A204.1 (cell line): ENCODE results near the gene PSORS1C2.

ENCODE experiments used
- FAIRE-seq: peaks from 2 replicates; lab custom pipeline; 2012; peaks lifted over from hg19 to GRCh38; lab: Jason Lieb, UNC

The PSORS1C2 gene

DNA sequence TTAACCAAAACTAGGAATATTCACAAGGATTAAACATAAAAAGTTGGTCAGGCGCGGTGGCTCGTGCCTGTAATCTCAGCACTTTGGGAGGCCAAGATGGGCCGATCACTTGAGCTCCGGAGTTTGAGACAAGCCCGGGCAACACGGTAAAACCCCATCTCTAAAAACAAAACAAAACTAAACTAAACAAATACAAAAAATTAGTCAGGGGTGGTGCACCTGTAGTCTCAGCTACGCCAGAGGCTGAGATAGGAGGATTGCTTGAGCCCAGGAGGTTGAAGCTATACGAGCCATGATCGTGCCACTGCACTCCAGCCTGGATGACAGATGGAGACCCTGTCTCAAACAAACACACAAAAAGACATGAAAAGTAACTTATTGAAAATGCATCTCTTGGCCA lies 3.2 kb downstream of the PSORS1C2 start:
- FAIRE-seq = no peak

GRCh38 chr6:31132806-31133205 lies 6.1 kb downstream of the PSORS1C2 start:
- FAIRE-seq = no peak

DNA sequence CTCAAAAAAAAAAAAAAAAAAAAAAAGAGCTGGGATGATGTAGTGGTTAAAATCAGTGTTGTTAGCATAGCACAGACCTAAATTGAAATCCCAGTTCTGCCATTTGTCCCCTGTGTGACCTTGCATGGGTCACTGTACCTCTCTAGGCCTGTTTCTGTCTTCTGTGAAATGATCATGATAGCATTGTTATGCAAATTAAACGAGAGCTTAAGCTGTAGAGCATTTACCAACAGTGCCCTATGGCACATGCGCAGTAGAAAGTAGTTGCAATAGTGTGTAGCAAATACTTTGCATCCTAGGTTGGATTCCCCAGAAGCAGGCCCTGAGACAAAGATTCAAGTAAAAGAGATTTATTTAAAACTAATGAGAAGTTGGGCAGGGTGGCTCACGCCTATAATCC lies 7.3 kb downstream of the PSORS1C2 start:
- no peak for FAIRE-seq

DNA sequence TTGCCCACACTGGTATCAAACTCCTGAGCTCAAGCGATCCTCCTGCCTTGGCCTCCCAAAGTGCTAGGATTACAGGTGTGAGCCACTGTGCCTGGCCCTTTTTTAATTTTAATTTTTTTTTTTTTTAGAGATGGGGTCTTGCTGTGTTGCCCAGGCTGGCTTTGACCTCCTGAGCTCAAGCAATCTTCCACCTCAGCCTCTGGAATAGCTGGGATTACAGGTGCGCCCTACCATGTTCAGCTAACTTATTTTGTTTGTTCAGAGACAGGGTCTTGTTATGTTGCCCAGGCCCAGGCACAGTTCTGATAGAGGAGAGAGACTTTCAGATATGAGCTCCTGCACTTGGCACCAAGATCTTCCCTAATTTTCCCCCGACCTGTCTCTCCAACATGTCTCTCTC lies 8.1 kb downstream of the PSORS1C2 start:
- no peak for FAIRE-seq

GRCh38 chr6:31129130-31129529 lies 9.7 kb downstream of the PSORS1C2 start:
- no peak for FAIRE-seq

DNA sequence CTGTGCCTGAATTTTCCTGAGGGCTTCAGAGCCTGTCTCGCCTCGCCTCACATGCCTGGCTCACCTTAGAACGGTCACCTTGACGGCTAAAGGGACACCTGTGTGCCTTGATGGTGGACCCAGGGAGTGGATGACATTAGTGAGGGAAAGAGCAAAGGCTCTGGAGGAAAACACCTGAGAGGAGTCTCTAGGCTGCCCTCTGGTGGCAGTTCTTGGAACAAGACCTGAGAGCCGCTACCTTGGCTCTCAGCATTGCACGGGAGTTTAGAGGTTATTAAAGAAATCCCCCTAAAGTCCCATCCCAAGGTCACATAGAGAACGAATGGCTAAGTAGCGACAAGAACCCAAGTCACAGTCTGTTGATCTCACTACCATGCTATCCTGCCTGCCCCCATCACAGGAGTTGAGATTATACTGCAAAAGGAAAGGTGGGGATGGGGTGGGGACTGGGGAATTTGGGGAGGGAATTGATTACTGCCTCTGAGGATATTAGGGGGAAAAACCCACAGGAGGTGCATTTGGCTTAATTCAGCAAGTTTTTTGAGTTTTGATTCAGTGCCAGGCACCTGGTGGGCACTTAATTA lies 10.7 kb downstream of the PSORS1C2 start:
- no peak for FAIRE-seq

- FAIRE-seq = no peak
Observed at GRCh38 chr6:31126396-31127175, 12.3 kb downstream of the PSORS1C2 start.

DNA sequence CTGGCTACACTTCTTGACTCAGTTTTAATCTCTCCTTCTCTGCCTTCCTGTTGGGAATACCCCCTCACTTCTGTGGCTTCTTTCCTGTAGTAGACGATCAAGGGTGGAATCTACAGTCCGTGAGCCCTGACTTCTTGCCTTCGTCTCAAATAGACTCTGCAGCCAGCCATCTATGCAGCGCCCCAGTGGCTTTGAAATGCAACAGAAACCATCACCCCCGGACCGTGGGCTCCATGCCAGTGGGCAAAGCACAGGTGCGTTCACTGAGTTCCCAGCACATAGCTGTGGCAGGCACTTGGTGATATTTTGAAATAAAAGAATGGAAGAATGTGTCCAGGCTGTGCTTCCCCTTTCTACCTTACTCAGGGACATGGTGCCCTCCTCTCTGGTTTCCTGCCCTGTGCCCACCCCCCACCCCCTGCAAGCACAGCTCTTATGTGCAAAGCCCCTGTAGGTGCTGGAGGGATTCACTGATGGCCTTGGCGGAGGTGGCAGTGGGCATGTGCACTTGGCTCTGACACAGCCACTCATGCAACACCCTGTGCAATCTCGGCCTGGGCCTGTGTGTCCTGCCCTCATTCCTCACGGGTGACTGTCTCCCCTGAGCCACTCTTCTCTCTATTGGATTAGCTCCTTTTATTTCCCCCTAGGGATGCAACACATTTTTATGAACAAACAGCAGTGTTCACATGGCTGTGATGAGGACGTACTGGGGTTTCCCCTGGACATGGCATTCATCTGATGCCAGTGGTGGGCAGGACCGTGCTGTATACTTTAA lies 13.1 kb downstream of the PSORS1C2 start:
- FAIRE-seq = no peak

- no peak for FAIRE-seq
Observed at GRCh38 chr6:31125162-31125561, 13.7 kb downstream of the PSORS1C2 start.

DNA sequence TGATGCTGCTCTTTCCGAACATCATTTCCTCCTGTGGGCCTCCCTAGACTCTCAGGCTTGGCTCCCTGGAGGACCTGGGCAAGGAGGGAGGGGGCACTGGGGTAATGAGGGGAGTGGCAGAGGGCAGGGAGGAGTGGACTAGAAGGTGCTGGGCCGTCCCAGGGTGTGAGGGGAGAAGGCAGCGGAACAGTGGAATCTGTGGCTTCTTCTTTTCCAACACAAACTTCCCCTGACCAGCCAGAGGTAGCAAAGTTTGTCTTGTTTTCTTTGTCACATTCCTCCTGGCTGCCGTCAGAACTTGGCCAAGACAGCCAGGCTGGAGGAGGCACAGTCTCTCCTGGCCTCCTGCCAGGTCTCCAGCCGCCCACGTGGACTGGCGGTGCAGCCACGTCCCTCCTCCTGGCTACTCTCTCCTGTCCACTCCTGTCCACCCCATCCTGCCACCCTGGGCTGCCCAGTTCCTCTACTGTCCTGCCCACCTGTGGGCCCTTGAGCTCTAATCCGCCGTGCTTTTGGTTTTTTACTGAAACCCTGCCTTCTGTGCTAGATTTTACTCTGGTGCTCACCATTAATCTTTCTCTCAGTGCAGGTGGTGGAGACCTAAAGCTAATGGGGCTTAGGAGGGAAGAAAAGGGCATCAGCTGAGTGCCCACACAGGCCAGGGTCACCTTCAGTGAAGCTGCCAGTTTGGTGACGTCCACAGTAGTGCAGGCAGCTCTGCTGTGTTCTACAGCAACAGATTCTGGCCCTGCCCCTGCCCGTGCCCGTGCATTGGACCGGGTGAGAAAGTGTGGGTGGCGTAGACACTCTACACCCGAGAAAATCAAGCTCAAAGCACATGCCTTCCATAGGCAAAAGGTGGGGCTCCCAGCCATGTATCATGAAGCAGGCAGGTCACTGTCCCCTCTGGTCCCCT lies 15.8 kb downstream of the PSORS1C2 start:
- FAIRE-seq = no peak

- no peak for FAIRE-seq
Observed at GRCh38 chr6:31121131-31121790, 17.6 kb downstream of the PSORS1C2 start.

DNA sequence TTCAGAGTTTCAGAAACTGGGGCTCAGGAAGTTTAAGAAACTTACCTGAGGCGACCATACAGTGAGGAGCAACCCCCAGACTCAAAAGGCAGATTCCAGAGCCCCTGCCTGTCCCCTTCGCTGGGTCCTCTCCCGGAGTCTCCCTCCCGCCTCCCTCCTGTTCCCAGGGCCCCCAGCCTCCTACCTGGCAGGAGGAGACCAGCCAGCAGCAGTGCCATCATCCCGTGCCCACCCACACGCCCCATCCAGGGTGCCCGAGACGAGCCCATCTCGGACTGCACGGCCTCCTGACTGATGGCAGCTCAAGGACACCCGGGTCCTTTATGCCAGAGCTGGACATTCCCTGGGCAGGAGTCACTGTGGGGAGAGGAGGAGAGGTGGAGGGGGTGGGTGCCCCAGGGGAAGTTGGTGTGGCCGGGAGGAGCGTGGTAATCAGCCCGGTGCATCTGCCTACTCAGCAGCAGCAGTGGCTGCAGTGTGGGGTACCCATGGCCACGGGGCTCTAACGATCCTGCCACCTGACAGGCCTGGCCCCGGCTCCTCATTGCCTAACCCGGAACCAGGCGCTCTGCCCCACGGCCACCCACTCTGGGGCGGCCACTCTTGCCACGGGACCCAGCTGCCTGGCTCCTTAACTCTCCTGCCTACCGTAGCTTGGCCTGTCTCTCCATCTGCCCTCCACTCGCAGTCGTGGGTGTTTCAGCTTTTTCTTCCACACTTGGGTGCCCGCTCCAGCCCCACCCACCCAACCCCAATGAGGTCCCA lies 18.5 kb downstream of the PSORS1C2 start, which contains the start of gene CDSN:
CDSN (minus strand) TSS at position 296 of the 765 bp plus-strand sequence; CDS start at position 269, 27 bp downstream.
- no peak for FAIRE-seq

GRCh38 chr6:31118178-31118577 lies 20.7 kb downstream of the PSORS1C2 start:
- FAIRE-seq = no peak

- FAIRE-seq = no peak
Observed at GRCh38 chr6:31116661-31117385, 22.0 kb downstream of the PSORS1C2 start.

DNA sequence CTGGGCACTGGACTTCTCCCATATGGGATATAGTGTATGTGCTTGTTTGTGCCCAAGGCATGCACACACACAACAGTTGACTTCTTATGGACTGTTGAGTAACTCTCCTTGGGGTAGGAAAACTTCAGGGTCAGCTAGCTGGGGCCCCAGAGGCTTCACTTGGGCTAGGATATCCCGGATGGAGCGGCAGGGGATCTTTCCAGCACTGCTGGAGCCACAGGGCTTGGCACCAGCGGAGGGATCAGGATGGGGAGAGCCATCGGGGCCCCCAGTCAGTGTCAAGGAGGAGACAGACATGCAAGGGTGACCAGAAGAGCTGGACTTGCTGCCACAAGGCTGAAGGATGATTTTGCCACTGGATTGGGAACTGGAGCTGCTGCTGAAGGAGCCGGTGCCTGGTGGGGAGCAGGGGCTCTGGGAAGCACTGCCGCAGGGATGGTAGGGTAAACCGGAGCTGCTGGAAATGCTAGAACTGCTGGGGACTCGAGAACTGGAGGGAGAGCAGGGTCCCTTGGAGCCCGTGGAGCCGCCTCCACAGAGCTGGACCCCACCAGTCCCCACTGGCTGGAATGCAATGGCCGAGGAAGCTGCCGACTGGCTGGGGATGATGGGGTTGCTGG lies 22.8 kb downstream of the PSORS1C2 start:
- FAIRE-seq = no peak

DNA sequence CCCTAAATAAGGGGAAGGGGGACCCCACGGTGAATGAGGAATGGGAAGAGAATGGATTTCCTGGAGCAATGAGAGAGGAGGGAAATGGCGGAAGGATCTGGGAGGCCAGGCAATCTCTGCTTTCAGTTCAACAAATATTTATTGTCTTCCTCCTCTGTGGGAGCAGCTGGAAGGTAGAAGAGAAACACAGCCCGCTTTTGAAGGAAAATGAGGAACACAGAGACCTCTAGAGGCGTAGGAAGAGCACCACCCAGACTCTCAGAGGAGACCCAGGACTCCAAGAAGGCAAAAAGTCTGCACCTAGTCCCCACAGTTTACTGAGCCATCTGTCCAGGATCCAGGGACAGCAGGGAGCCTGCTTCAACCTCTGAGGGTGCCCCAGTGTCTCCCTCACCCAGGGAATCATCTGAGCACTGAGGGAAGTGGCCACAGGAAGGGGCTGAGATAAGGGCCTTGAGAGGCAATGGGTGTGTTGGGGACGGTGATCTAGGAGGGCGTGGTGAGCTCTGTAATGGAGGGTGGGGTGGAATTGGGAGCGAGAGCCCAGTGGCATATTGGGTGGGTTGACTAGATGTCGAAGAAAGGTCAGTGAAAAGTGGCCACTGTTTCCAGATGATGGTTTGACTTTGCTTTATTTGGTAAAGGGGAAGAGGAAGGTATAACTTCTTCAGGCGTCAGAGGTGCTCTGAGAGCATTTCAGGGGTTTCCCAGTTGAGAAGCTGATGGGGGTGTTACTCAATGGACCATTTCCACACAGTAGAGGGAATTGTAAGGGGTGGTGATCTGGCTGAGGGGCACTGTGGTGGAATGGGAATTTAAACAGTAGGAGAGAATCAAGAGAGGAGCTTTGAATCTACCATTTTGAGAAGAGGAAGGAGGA lies 23.7 kb downstream of the PSORS1C2 start:
- no peak for FAIRE-seq

DNA sequence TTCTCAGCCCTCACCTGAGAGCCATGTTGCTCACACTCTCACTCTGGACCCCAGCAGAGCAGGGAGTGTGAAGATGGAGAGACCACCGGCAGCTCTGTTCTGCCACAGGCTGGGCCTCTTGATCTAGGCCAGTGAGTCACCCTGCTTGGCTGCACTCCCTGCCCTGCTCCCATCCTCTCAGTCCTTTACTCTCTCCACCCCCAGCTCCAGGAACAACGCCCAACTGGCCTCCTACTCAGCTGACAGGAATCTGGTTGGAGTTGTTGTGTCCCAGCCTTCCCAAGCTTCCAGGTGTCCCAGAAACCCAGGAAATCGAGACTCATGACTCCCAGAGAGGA lies 24.4 kb downstream of the PSORS1C2 start, which contains the start of gene PSORS1C1:
PSORS1C1 (plus strand) TSS at position 260 of the 338 bp plus-strand sequence. CDS start 14,833 bp downstream, outside the sequence.
- no peak for FAIRE-seq

DNA sequence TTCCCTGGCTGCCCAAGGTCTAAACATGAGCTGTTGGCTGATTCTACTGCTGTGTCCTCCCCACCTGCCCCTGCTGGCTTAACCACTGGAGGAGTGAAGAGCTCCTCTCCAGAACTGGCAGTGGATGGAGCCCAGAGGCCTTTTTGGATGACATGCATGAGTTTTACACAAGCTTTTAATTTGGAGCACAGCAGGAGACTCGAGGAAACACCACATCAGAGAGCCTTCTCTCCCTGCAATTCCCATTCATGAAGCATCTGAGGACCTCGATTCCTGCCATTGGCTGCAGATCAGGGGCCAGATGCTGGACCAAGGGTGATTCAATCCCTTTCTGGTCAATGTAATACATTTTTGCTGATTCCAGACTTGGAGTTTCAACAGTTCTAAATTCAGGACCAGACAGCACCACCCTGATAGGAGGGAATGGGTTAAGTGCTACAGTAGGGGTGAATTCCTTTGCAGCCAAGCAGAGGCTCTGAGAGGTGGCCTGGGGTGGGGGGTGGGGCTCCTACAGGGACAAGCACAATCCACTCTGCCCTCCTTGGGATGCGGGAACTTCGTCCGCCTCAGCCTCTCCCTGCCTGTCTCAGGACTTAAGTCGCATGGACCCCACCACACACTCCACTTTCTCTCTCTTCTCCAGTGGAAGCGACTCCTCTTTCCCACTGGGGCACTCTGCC lies 24.9 kb downstream of the PSORS1C2 start:
- no peak for FAIRE-seq
